Skin epidermis (tissue), 12 donors: ENCODE measurements around the gene UBP1.

Source experiments
- H3K27ac ChIP-seq, 21 experiments: fragments of 200-600 bp; sonication (generic) in 11 of 21; one replicate each; pipeline ENCODE4 v1.5.0; 2020; ENCODE audit warnings: mild to moderate bottlenecking in 3 of 21, inconsistent platforms in 2 of 21, moderate library complexity in 2 of 21
- H3K4me3 ChIP-seq, 7 experiments: fragments of 200-600 bp; sonication (generic) in 2 of 7; one replicate each; pipeline ENCODE4 v1.5.0; 2020; ENCODE audit warnings: inconsistent platforms in 2 of 7, mild to moderate bottlenecking in 2 of 7, moderate library complexity in 1 of 7

Gene UBP1

GRCh38 chr3:33398410-33398809 is 41.8 kb downstream of the UBP1 start:
- H3K4me3 ChIP-seq, result no peak overlapping the region
- H3K27ac ChIP-seq, result no peak overlapping the region

- no peak overlapping the region for H3K27ac ChIP-seq
Measured at GRCh38 chr3:33395900-33396299, 44.3 kb downstream of the UBP1 start.

DNA sequence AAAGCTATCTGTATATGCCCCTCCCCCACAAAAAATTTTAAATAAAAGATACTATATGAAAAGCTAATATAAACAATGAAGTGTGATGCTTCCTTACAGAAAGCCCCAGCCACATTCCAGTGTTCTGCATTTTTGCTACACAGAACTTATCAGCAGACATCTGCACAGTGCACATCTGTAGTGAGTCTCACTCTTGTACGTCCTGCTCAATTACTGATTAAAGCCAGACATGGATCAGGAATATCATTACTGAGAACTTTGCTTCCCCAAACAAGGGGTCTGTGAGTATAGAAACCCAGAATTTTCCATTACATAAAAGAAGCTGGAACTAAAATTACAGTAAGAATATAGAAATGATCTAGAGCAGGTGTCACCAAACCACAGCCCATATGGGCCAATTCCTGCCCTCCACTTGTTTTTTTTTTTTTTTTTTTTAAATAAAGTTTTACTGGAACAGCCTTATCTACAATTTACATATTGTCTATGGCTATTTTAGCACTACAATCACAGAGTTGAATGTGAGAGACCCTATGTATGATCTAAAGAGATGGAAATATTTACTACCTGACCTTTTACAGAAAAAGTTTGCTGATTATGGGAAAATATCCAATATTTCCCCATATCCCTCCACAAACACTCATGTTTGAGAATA is 45.7 kb downstream of the UBP1 start:
- Histone ChIP-seq H3K4me3 (no peak overlapping the region), H3K27ac (no peak overlapping the region)

More at GRCh38 chr3:33395900-33396299, 44.3 kb downstream of the UBP1 start:
- H3K4me3 ChIP-seq, result no peak overlapping the region

- no peak overlapping the region for H3K4me3 ChIP-seq
- H3K27ac ChIP-seq, result no peak overlapping the region
Measured at GRCh38 chr3:33392703-33393125, 47.5 kb downstream of the UBP1 start.

DNA sequence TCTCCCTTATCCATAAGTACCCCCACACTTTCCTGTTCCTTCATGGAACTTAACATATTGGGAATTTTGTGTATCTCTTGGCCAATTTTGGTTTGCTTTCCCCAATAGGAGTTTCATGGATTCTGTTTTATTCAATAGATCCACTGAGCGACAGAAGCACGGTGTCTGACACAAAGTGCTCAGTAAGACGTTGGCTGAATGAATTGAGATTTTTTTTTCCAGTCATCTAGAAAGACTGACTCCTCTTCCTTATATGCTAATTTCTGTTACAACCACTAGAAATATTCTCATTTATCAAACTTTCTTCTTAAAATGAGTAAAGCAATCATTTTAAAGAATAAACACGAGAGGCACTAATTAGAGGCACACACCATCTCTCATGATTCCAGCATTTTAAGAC is 48.1 kb downstream of the UBP1 start:
- Histone ChIP-seq H3K27ac (no peak overlapping the region), H3K4me3 (no peak overlapping the region)

DNA sequence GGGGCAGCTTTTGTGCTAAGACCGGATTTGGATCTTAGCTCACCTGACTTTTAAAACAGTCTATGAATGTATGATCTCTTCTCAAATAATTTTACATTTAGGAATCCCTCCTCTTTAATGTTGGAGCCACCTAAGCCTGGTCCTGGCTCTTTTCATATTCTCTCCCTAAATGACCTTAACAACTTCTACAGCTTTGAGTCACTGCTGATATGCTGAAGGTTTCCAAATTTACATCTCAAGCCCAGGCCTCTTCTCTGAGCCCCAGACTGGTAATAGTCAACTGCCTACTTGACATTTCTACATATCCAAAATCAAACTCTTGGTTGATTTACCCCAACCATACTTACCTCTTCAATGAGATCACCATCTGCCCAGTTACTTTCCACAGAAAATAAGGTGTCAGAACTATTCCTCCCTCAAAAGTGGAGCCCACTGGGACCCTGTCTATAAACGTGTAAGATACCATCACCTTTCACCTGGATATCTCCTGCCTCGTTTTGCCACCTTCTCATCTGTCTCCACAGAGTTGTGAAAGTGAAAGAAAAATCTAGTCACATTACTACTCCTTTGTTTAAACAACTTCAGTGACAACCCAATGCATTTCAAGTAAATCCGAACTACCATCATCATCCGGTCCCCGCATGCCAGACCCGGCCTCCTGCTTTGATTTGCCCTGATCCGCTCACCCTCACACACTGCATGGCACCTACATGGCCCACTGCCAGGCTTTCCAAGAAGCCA is 48.8 kb downstream of the UBP1 start:
- no peak overlapping the region for H3K27ac ChIP-seq
- no peak overlapping the region for H3K4me3 ChIP-seq

DNA sequence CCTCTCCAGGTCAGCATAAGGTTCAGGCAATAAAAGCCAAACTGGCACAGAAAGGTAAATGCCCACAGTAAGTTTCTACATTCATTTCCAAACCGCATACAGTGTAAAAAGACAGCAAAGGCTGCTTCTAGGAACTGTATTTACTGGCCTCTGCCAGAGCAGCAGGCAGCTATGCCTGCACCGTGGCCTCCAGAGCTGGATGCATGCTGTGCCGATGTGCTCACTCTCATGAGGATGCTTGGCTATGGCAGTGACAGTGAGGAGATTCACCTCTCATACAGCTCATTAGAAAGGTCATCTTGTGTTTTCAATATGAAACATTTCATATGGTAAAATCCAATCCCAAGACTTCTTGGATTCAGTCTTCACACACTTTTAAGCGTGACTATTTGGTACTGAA is 50.3 kb downstream of the UBP1 start:
- Histone ChIP-seq H3K4me3 (no peak overlapping the region), H3K27ac (no peak overlapping the region)

GRCh38 chr3:33388374-33389100 is 51.7 kb downstream of the UBP1 start:
- Histone ChIP-seq H3K27ac (no peak overlapping the region), H3K4me3 (no peak overlapping the region)

DNA sequence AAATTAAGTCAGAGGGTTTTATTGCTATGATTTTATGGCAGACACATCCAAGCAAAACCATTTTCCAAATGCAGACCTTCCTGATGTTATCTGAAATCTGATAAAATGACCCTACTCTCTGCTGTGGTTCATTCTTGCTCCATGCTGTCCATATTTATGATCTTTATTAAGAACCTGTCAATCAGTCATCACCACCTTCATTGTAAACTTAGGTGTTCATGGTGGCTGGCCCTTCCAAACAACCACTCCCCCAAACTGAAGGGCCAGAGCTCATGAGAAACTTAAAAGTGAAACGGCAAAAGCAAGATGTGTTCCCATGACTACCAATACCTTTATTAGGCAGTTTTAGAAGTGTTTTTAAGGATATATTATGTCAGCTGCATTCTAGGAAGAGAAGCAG is 53.6 kb downstream of the UBP1 start:
- Histone ChIP-seq H3K4me3 (no peak overlapping the region), H3K27ac (no peak overlapping the region)

- Histone ChIP-seq H3K4me3 (no peak overlapping the region), H3K27ac (no peak overlapping the region)
Measured at GRCh38 chr3:33385423-33385822, 54.8 kb downstream of the UBP1 start.

GRCh38 chr3:33383951-33384350 is 56.3 kb downstream of the UBP1 start:
- Histone ChIP-seq H3K27ac (no peak overlapping the region), H3K4me3 (no peak overlapping the region)

DNA sequence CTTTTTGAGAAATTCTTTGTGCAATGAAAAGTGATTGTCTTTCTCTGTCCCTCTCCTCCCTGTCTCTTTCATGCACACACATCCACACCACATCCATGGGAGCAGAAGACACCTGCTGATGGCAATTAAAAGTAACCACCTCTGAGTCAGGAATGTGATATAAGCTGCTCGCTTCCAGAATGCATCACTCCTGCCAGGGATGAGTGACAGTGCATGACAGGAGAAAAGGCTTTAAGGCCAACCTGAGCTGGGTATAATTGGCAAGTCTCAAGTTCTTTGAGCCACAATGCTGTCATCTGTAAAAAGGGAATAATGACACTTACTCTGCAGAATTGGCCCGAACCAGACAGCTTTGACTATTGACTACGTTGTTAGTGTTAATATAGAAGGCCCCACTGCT is 59.6 kb downstream of the UBP1 start:
- Histone ChIP-seq H3K4me3 (no peak overlapping the region), H3K27ac (no peak overlapping the region)

DNA sequence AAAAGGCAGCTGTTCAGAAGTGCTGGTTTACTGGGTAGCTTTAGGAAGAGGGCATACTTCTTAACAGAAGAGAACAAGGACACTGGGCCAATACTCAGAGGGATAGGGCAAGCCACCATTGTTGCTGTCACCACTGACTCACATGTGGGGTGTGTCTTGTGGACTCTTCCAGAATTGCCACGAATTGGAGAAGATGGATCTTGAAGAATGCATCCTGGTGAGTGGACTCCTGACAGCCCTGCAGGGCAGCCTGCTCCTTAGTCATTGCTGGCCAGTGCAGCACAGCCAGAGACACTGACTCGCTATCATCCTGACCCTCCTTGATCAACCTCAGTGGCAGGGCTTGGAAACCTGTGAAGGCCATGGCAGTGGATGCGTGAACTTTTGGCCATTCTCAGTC is 62.3 kb downstream of the UBP1 start:
- H3K4me3 ChIP-seq, result no peak overlapping the region
- H3K27ac ChIP-seq, result no peak overlapping the region

DNA sequence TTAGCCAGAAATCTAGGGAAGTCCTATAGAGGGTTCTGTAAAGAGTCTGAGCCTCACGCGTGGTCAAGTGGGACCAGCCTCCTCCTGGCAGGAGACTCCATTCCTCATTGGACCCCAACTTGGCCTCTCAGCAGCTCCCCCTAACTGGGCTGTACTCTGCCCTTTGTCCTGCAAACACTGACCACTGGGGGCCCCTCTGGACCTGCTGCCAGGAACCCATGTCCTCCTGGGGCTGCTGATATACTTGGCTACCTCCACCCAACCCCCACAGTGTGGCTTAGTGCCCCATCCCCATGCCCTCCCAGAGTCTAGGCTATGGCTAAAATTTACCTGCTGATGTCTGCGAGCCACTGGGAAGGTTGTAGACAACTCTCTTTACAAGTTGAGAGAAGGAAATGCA is 62.7 kb downstream of the UBP1 start:
- H3K4me3 ChIP-seq, result no peak overlapping the region
- no peak overlapping the region for H3K27ac ChIP-seq

DNA sequence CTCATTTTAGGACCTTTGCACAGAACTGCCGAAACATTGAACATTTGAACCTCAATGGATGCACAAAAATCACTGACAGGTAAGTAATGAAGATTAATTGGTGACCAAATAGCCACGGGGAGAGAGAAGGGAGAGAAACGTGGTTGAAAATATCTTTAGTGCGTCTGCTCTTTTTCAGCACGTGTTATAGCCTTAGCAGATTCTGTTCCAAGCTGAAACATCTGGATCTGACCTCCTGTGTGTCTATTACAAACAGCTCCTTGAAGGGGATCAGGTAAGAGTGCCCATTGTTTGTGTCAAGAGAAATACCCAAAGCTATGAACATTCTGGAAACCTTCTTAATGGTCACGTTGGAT is 67.1 kb downstream of the UBP1 start:
- Histone ChIP-seq H3K4me3 (no peak overlapping the region), H3K27ac (no peak overlapping the region)

DNA sequence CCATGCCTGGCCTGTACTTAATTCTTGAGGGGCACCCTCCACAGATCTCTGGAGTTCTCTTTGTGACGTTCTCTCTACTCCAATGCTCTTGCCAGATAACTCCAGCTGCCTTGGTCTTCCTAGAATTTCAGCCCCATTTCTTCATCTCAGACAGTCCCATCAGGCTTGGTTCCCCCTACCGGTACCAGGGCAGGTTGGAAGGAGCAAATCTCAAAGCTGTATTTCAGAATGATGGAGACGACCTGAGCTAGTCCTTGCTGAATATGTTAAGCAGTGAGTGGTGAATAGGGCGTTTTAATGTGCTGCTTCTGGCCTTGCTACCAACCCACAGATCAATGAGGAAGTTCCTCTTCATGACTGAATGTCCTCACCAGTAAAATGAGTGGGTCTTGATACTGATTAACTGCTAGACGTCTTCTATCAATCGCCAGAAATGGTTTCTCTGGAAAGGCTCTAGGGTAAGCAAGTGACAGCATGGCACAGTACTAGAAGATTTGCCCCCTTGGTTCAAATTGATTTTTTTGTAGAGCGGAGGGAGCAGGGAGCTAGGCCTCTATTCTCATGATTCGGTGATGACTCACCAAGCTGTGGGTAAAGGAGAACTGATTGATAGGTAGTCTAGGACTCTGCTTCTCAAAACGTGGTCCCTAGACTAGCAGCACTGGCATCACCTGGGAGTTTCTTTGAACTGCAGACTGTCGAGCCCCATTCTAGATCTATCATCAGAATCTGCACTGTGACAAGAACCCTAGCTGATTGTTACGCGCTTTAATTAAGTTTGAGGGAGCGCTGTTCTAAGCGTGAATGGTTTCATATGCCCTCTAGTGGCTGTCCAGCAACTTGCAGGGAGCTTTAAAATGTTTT is 67.8 kb downstream of the UBP1 start:
- Histone ChIP-seq H3K4me3 (no peak overlapping the region), H3K27ac (no peak overlapping the region)

GRCh38 chr3:33364531-33365128 is 75.6 kb downstream of the UBP1 start:
- Histone ChIP-seq H3K27ac (no peak overlapping the region), H3K4me3 (no peak overlapping the region)

DNA sequence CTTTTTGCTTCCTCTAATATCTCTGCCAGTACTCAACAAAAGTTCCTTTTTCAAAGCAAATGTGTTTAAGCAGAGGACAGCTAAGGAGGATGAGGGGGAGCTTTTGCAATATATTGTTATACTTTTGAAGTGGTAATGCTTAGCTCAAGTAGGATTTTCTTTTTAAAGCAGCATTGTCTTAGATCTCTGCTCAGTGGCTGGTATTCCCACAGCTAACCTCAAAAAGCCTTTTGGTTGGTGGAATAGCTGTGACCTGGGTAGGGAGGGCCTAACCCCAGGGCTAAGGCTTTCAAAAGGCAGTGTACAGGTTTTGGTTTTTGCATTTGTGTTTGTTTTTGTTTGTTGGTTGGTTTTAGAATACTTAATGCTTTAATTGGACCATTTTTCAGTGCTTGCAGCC is 76.1 kb downstream of the UBP1 start:
- Histone ChIP-seq H3K4me3 (no peak overlapping the region), H3K27ac (no peak overlapping the region)

- H3K27ac ChIP-seq, result no peak overlapping the region
- H3K4me3 ChIP-seq, result no peak overlapping the region
Measured at GRCh38 chr3:33363113-33363800, 76.9 kb downstream of the UBP1 start.
